NB4 (cell line): ENCODE results near the gene DCUN1D4.

ENCODE experiments used
- DNase-seq: peaks from one replicate; pipeline ENCODE4 v3.0.0; 2010; ENCODE audit warnings: low read depth
- H3K4me3 ChIP-seq: one replicate; pipeline ENCODE4 v1.5.1; 2011; ENCODE audit warnings: mild to moderate bottlenecking, low read depth, low read length, moderate library complexity
- MAX ChIP-seq: IDR thresholded peaks from 2 replicates; pipeline ENCODE4 v1.6.1; 2011; ENCODE audit warnings: low read depth, low read length
- MYC ChIP-seq: IDR thresholded peaks from 2 replicates; pipeline ENCODE4 v1.6.1; 2011; ENCODE audit warnings: low read depth, low read length
- POLR2A ChIP-seq: IDR thresholded peaks from 2 replicates; pipeline ENCODE4 v1.6.1; 2011; ENCODE audit warnings: mild to moderate bottlenecking; ENCODE audit not compliant: insufficient read length; ENCODE audit errors: extremely low read depth
- TF ChIP-seq, protein P1 (sequence below): IDR thresholded peaks from one replicate; pipeline ENCODE4 v1.5.1; 2012; ENCODE audit warnings: low read depth, low read length

The DCUN1D4 gene

GRCh38 chr4:51965862-51966261 is 122.9 kb downstream of the DCUN1D4 start:
- TF ChIP-seq MYC, result no peak
- no peak for TF ChIP-seq POLR2A
- no peak for TF ChIP-seq MAX
- TF ChIP-seq, protein P1, sequence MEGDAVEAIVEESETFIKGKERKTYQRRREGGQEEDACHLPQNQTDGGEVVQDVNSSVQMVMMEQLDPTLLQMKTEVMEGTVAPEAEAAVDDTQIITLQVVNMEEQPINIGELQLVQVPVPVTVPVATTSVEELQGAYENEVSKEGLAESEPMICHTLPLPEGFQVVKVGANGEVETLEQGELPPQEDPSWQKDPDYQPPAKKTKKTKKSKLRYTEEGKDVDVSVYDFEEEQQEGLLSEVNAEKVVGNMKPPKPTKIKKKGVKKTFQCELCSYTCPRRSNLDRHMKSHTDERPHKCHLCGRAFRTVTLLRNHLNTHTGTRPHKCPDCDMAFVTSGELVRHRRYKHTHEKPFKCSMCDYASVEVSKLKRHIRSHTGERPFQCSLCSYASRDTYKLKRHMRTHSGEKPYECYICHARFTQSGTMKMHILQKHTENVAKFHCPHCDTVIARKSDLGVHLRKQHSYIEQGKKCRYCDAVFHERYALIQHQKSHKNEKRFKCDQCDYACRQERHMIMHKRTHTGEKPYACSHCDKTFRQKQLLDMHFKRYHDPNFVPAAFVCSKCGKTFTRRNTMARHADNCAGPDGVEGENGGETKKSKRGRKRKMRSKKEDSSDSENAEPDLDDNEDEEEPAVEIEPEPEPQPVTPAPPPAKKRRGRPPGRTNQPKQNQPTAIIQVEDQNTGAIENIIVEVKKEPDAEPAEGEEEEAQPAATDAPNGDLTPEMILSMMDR, result no peak

More at GRCh38 chr4:51965862-51966261, 122.9 kb downstream of the DCUN1D4 start:
- no peak overlapping the region for H3K4me3 ChIP-seq
- no peak for DNase-seq
